UCSD-AML1 (cell line): Measurements from ENCODE around the gene PER1.

Experiments used
- DNase-seq: peaks from one replicate; lab custom pipeline; 2025; ENCODE audit not compliant: unreplicated experiment; lab: John Stamatoyannopoulos, UW

The PER1 gene

DNA sequence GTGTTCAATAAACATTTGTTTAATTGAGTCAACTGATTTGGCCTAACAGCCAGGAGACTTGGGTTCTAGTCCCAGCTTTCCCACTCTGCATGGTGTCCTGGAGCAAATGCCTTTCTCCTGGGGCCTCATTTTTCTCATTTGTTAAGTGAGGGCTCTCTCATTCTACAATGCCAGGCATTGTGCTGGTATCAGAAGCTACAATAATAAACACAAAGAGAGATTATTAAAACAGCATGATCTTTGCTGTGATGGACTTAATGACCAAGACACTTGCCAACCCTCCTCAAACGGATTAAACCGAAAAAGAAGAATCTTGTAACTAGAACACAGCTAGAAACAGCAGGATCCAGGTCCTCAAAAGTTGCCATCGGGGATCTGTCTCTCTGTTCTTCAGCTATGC lies 15.3 kb upstream of the PER1 start:
- DNase-seq, result no peak

DNA sequence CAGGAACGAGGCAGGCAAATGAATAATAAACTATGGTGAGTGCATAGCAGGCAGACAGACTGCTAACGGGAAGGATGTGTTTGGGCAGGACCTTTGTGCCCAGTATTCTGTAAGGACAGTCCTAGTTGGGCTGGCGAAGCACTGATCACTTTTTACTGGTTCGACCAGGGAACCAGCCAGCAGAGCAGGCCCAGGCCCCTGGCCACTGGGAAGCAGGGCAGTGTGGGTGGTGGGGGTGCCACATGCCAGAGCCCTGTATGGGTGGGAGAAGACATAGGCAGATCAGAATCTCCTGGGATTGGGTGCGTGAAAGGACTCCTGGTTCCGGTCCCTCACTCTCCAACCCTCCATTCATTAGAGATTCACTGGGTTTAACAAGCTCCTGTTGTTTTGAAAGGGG lies 14.5 kb upstream of the PER1 start:
- DNase-seq, result no peak

DNA sequence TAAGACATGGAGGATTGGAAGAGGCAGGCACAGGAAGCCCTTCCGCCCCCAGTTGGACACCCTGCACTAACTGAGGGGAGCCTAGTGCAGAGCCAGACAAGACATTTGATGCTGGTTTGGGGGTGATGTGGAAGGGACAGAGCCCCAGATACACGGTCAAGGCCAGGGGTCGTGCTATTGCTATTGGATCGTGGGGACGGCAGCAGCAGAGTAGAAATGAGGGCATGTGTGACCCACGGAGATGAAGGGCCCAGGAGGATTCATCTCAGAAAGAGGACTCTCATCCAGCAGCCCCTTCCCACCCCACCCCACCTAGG lies 12.6 kb upstream of the PER1 start:
- DNase-seq, result no peak

- DNase-seq, result peak; percentile 88
Observed at GRCh38 chr17:8163978-8164814, 12.0 kb upstream of the PER1 start.

GRCh38 chr17:8162997-8163977 lies 11.1 kb upstream of the PER1 start:
- DNase-seq, result no peak

GRCh38 chr17:8162233-8162996 lies 10.2 kb upstream of the PER1 start, which contains the start of gene VAMP2:
VAMP2 (minus strand) TSS chr17:8162948; CDS start chr17:8162879, 69 bp downstream.
- DNase-seq, result peak; percentile 79

- no peak for DNase-seq
Observed at GRCh38 chr17:8161289-8162232, 9.4 kb upstream of the PER1 start.

GRCh38 chr17:8160741-8161221 lies 8.6 kb upstream of the PER1 start:
- no peak for DNase-seq

DNA sequence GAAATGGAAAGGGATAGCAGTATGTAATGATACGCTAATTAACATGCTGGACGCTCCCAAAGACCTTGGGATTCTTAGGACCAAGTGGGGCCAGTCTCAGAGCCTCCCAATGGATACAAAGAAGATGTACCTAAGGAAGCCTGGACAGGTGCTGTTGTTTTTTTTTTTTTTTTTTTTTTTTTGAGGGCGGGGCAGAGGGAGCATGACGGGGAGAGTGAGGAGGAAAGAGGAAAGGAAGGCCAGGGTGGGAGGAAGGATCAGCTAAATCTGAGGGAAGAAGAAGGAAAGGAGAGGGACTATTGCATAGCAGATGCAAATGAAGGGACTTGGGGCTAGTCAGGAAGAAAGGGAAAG lies 8.0 kb upstream of the PER1 start:
- DNase-seq, result no peak

- DNase-seq, result no peak
Observed at GRCh38 chr17:8159459-8160223, 7.4 kb upstream of the PER1 start.

DNA sequence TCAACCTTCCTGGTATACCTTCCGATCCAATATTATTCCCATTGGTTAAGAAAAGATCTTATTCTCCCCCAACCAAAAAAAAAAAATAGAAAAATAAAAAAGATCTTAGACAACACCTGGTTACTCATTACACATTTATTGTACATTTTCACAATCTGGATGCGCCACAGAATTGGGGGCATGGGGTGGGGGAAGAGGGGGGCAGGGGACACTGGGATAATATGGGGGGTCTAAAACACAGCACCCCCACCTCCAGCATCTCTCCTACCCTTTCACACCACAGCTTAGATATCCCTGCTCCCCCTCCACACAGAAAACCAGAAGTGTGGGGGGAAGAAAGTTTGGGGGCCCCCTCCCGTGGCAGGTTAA lies 6.8 kb upstream of the PER1 start:
- DNase-seq, result no peak

- peak; percentile 84 for DNase-seq
Observed at GRCh38 chr17:8158267-8159031, 6.2 kb upstream of the PER1 start.

GRCh38 chr17:8156246-8156992 lies 4.2 kb upstream of the PER1 start:
- peak; percentile 100 for DNase-seq

GRCh38 chr17:8155996-8156245 lies 3.7 kb upstream of the PER1 start:
- DNase-seq, result no peak

GRCh38 chr17:8155231-8155995 lies 3.2 kb upstream of the PER1 start:
- DNase-seq, result no peak

GRCh38 chr17:8154608-8155155 lies 2.5 kb upstream of the PER1 start:
- no peak for DNase-seq

DNA sequence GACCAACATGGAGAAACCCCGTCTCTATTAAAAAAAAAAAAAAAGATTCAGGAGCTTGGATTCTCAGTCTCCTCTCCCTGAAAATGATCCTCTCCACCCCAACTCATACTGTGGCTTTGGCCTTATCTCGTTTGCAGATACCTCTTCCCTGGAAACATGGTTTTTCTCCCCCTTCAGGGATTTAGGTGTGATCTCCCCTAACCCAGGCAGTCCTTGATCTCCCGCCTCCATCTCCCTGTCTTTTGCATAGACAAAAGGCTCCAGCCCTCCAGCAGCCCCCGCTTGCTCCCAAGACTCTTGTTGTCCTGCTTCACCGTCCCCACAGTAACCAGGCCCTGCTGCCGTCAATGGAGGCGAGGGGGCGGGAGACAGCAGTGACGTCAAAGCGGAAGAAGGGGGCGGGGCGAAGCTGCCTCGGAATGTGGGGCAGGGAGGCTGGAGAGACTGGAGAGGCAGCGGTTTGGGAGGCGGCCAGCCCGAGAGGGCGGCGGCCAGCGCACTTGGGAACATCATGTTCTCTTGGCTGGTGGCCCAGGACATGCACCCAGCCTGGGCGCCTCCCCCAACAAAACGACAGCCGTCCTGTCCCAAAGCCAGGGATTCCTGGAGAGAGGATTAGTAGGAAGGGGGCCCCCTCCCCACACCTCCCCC lies 1.9 kb upstream of the PER1 start:
- DNase-seq, result no peak
